NCI-H526 (cell line): ENCODE measurements around the gene TIMELESS.
"Not testable (repeated sequence)": the region's sequence is repeated elsewhere in the genome, so short reads cannot be mapped to it uniquely, and the experiment has no call there.

Experiments
- DNase-seq, 2 experiments: peaks; one replicate each; lab custom pipeline; 2025; lab: John Stamatoyannopoulos, UW

The TIMELESS gene

DNA sequence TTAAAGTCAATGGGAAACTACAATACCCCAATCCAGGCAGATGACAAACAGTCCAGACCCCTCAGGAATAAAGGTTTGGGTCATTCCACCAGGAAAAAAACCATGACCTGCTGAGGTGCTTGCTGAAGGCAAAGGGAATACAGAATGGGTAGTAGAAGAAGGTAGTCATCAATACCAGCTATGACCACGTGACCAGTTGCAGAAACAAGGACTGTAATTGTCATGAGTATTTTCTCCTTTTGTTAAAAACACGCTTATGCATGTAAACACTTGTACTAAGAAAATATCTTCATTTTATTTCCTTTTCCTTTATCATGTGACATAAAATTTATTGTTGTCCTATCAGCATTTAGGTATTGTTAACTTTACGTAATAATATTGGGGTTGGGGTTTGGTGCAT is 45.0 kb downstream of the TIMELESS start:
- not testable (repeated sequence) for DNase-seq

DNA sequence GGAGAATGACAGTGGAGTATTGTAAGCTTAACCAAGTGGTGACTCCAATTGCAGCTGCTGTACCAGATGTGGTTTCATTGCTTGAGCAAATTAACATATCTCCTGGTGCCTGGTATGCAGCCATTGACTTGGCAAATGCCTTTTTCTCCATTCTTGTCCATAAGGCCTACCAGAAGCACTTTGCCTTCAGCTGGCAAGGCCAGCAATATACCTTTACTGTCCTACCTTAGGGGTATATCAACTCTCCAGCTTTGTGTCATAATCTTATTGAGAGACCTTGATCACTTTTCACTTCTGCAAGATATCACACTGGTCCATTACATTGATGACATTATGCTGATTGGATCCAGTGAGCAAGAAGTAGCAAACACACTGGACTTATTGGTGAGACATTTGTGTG is 47.6 kb downstream of the TIMELESS start:
- not testable (repeated sequence) for DNase-seq

DNA sequence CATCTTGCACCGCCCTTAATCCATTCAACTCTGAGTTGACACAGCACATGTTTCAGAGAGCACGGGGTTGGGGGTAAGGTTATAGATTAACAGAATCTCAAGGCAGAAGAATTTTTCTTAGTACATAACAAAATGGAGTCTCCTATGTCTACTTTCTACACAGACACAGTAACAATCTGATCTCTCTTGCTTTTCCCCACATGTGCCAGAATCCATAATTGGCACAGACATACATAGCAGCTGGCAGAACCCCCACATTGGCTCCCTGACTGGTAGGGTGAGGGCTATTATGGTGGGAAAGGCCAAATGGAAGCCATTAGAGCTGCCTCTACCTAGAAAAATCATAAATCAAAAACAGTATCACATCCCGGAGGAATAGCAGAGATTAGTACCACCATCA is 48.1 kb downstream of the TIMELESS start:
- not testable (repeated sequence) for DNase-seq

DNA sequence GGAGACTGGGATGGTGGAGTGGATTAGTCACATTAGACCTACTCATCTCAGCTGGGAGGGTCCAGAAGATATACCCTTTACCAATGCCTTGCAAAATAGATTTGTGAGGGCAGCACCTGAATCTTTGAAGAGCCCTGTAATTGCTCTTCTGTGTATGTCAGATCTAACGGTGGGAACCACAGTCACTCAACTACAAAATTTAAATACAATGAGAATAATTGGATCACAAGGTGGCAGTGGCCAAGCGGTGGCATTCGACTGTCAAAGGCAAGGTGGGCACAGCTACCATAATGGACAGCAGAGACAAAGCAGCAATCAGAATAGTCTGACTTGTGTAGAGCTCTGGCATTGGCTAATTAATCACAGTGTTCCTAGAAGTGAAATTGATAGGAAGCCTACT is 49.8 kb downstream of the TIMELESS start:
- DNase-seq: not testable (repeated sequence)

DNA sequence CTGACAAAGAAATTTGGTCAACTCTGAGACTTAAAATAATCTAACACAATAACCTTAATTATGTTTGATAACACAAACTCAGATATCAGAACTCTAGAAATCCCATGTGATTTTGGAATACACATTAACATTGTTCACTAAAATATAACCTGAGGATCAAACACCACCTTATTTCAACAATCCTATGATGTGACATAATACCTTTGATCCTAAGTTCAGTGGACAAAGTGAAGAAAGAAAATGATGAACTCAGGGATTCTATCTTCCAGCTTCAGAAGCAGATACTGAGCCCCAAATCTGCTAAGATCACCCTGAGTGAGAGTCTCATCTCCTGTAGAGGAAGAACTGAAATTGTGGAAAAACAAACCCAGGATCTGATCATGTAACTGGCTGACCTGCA is 50.9 kb downstream of the TIMELESS start:
- DNase-seq: no peak

DNA sequence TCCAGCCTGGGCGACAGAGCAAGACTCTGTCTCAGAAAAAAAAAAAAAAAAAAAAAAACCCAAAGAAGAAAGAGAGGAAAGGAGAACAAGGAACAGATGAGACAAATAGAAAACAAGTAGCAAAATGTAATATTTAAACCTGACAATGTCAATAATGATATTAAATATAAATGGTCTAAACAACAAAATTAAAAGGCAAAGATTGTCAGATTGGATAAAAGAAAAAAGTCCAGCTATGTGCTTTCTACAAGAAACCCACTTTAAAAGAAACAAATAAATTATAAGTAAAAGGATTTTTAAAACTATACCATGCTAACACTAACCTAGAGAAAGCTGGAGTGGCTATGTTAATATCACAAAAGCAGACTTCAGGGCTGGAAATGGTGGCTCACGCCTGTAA is 56.9 kb downstream of the TIMELESS start:
- DNase-seq: no peak

DNA sequence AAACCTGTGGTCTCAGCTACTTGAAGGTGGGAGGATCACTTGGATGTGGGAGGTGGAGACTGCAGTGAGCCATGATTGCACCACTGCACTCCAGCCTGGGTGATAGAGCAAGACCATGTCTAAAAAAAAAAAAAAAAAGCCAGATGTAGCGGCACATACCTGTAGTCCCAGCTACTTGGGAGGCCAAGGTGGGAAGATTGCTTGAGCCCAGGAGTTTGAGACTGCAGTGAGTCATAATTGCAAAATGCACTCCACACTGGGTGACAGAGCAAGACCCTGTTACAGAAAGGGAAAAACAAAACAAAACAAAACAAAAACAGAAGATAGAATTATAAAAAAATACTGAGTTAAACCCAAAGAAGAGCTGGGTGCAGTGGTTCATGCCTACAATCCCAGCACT is 57.5 kb downstream of the TIMELESS start:
- DNase-seq: no peak

DNA sequence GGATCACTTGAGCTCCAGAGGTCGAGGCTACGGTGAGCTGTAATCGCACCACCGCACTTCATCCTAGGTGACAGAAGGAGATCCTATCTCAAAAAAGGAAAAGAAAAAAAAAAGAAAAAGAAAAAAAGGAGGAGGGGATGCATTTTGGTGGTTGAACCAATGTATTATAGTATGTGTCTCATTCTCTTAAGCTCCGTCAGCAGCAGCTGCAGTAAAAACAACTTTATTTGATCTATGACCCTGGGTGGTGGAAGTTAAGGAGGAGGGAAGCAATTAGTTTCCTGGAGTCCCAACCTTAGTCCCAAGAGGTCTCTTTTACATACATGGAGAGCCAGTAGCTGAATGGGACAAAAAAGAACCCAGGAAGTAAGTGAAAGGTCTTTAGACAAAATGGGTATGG is 59.8 kb downstream of the TIMELESS start:
- no peak for DNase-seq

DNA sequence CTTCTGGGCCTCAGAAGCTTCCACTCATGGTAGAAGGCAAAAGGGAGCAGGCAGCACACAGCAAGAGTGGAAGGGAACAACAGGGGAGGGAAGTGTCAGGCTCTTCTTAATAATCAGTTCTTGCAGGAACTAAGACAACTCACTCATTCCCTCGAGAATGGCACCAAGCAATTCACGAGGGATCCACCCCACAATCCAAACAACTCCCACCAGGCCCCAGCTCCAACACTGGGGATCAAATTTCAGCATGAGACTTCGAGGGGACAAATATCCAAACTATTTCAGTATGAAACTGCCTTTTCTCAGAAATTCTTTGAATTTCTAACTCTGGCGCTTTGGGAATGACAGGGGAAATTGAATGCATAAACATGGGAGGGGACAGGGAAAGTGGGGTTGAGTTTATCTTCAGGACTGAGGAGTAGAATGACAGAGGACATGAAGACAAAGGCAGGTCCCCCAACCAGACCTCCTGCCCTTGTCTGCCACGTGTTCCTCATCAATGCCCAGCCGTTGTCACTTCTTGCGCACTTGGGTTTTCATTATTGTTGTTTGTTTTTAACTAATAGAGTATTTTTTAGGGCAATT is 62.0 kb downstream of the TIMELESS start:
- DNase-seq: no peak

DNA sequence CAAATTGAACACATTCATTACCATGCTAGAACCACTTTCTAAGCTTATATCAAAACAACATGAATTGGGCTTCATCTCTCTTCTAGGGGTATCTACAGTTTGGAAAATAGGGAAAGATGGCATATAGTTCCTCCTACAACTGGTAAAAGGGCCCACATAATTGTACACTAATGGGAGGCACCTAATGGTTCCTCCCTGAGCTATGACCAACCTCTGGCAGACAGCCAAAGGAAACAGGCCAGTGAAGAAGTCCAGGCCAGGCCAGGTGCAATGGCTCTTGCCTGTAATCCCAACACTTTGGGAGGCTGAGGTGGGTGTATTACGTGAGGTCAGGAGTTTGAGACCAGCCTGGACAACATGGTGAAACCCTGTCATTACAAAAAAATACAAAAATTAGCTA is 63.4 kb downstream of the TIMELESS start:
- DNase-seq: no peak

DNA sequence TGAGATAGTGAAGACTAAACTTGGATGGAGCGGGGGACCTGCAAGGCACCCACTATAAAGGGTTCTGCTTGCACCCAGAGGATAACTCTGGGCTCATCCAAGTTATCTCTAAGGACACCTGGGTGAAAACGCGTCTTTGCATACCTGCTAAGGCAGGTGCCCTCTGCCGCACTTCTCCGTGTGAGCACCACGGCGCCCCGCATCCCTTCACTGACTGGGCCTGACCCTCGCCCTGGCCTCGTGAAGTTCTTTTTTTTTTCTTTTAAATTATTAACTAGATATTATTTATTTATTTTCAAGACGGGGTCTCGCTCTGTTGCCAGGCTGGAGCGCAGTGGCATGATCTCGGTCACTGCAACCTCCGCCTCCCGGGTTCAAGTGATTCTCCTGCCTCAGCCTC is 66.6 kb downstream of the TIMELESS start:
- DNase-seq: no peak

DNA sequence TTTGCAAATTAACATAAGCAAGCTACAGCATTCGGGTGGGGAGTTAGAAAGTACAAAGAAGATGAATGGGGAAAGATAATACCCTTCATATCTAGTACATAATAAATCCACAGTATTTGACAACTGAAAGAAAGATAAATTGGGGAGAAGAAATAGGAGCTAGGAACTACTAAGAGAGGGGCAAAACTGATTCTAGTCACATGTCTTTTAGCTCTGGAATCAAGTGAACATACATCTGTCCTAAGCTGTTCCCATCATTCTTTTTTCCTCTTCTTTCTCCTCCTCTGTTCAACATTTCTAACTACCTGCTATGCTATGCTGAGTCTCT is 71.3 kb downstream of the TIMELESS start:
- no peak for DNase-seq

DNA sequence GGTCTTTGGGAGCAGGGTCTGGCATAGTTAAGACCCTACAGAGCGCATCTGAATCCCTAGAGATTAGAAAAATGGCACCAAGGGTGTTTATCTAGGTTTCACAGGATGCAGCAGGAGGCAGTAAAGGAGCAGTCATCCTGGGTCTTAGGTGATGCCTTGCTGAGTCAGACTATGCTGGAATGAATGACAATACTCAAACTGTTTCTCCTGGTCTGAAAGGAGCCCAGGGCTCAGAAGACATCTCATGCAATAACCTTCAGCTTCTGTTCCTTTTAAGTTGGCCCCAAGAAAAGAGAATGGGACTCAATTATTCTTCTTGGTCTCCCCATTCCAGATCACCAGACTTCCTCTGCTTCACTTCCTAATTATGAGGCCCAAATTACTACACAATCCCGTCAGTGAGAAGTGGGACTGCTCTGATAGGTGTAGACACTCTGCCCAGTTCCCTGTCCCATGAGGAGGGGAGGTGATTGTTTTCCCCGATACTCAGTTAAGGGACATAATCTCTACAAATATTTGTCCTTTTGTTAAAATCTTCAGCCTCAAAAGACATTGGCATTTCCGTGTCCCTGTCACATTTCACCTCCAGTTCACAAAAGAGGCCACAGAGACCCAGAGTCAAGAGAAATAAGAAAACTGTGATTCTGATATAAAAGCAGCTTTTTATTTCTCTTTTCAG is 71.8 kb downstream of the TIMELESS start:
- no peak for DNase-seq

DNA sequence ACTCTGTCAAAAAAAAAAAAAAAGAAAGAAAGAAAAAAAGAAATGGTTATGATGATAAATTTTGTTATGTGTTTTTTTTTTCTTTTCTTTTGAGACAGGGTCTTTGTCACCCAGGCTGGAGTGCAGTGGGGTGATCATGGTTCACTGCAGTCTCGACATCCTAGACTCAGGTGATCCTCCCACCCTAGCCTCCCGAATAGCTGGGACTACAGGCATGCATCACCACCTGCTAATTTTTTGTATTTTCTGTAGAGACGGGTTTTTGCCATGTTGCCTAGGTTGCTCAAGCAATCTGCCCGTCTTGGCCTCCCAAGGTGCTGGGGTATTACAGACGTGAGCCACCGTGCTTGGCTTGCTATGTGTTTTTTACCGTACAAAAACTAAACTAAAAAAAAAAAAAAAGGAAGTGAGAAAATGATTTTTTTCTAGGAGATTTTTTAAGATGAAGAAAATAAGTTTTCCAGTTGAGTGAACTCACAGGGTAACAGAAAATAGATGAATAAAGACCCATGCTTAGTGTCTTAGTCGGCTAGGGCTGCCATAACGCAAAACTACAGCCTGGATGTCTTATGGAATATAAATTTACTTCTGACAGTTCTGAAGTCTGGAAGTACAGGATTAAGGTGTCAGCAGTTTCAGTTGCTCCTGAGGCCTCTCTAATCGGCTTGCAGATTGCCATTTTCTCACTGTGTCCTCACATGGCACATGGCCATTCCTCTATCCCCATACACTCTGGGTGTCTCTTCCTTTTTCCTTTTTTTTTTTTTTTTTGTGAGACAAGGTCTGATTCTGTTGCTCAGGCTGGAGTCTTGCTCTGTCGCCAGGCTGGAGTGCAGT is 73.4 kb downstream of the TIMELESS start:
- no peak for DNase-seq

DNA sequence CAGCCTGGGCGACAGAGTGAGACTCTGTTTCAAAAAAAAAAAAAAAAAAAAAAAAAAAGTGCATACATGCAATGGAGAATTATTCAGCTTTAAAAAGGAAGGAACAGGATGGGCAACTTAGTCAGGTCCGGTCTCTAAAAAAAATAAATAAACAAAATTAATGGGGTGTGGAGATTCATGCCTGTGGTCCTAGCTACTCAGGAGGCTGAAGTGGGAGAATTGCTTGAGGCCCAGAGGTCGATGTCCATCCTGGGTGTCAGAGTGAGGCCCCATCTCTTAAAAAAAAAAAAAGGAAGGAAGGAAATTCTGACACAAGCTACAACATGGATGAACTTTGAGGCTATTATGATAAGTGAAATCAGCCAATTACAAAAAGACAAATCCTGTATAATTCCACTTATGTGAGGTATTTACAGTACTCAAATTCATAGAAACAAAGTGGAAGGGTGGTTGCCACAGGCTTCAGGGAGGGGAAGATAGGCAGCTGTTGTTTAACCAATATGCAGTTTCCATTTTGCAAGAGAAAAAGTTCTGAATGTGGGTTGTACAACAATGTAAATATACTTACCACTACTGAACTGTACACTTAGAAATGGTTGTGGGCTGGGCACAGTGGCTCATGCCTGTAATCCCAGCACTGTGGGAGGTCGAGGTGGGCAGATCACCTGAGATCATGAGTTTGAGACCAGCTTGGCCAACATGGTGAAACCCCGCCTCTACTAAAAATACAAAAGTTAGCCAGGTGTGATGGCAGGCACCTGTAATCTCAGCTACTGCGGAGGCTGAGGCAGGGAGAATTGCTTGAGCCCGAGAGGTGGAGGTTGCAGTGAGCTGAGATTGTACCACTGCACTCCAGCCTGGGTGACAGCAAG is 74.3 kb downstream of the TIMELESS start:
- no peak for DNase-seq

DNA sequence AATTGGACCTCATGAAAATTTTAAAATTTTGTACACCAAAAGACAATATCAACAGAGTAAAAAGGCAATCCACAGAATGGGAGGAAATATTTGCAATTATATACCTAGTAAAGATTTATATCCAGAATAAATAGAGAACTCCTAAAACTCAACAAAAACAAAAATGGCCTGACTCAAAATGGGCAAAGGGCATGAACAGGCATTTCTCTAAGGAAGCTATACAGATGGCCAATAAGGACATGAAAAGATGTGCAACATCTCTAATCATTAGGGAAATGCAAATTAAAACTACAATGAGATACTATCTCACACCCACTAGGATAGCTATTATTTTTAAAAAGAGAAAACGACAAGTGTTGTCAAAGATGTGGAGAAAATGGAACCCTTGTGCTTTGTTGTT is 75.7 kb downstream of the TIMELESS start:
- DNase-seq: no peak

DNA sequence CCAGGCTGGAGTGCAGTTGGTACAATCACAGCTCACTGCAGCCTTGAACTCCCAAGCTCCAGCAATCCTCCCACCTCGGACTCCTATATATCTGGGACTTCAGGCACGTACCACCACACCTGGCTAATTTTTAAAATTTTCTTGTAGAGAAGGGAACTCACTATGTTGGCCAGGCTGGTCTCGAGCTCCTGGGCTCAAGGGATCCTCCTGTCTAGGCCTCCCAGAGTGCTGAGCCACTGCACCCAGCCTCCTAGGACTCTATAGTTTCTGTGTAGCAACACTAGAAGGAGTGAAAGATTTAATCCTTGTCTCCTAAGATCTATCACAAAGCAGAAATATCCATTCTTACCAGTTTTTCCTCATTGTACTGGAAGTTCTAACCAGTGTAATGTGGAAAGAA is 82.3 kb downstream of the TIMELESS start:
- no peak for DNase-seq
